ENCODE measurements around the gene ANXA11. TPM values are rescaled to one million over a fixed set of nuclear protein-coding genes. Genes with fewer than 3 reads are reported as not detected.

ANXA11 gene
- total RNA-seq, 2 donors from 2014 or later, result 68.2 to 71.9 TPM

- Histone ChIP-seq H3K9me3 (no peaks in the 10 kb centered on the region), H3K36me3 (replicated peaks in 1 of 2; ENCODE audit: insufficient read depth in 1 of 2, low read depth in 2 of 2) (peaks cover 0 to 33% of the 10 kb centered on the region in 2 donors), H3K27ac (peak overlapping the region in 2 of 4 donors; percentile 22 to 54), H3K27me3 (no peaks in the 10 kb centered on the region), H3K4me1 (no peaks in the 10 kb centered on the region), H3K4me3 (no peak overlapping the region)
- intact Hi-C loops (cut with DNase I), result no loop called here
- DNase-seq (no peak), ATAC-seq (no peak)
- TF ChIP-seq POLR2A (IDR thresholded peaks at IDR 0.05) (no peak), CTCF (IDR thresholded peaks at IDR 0.05) (no peak)
- 82 to 93% methylated on average over 5 of the region's 5 CpGs for WGBS, 2 donors
Observed at GRCh38 chr10:80158126-80158525, 47.2 kb downstream of the ANXA11 start.

- intact Hi-C loops (cut with DNase I), result no loop called here
- TF ChIP-seq POLR2A (IDR thresholded peaks at IDR 0.05) (no peak), CTCF (IDR thresholded peaks at IDR 0.05) (no peak)
- Histone ChIP-seq H3K27me3 (no peaks in the 10 kb centered on the region), H3K4me3 (no peak overlapping the region), H3K27ac (no peak overlapping the region), H3K4me1 (no peaks in the 10 kb centered on the region), H3K36me3 (replicated peaks in 1 of 2; ENCODE audit: insufficient read depth in 1 of 2, low read depth in 2 of 2) (peaks cover 0 to 34% of the 10 kb centered on the region in 2 donors), H3K9me3 (no peaks in the 10 kb centered on the region)
- 96 to 98% methylated on average over 13 to 14 of the region's 14 CpGs for WGBS, 2 donors
- DNase-seq, result no peak
- ATAC-seq, result no peak
Observed at GRCh38 chr10:80157561-80157960, 47.8 kb downstream of the ANXA11 start.

- intact Hi-C loops (cut with DNase I), result no loop called here
- TF ChIP-seq CTCF (IDR thresholded peaks at IDR 0.05), result no peak
- no peak for TF ChIP-seq POLR2A (IDR thresholded peaks at IDR 0.05)
- 81 to 84% methylated on average over 5 of the region's 5 CpGs for WGBS, 2 donors
- Histone ChIP-seq H3K27ac (no peak overlapping the region), H3K9me3 (no peaks in the 10 kb centered on the region), H3K27me3 (no peaks in the 10 kb centered on the region), H3K4me1 (no peaks in the 10 kb centered on the region), H3K36me3 (replicated peaks in 1 of 2; ENCODE audit: insufficient read depth in 1 of 2, low read depth in 2 of 2) (peaks cover 0 to 36% of the 10 kb centered on the region in 2 donors), H3K4me3 (no peak overlapping the region)
- ATAC-seq (no peak), DNase-seq (no peak)
Observed at GRCh38 chr10:80156216-80156615, 49.1 kb downstream of the ANXA11 start.

- no peak for DNase-seq
- H3K9me3 ChIP-seq, result no peaks in the 10 kb centered on the region
- 83 to 84% methylated on average over 8 of the region's 8 CpGs for WGBS, 2 donors
Observed at GRCh38 chr10:80155696-80156215, 49.6 kb downstream of the ANXA11 start.

More at GRCh38 chr10:80155696-80156215, 49.6 kb downstream of the ANXA11 start:
- H3K4me1 ChIP-seq, result no peaks in the 10 kb centered on the region
- no peak overlapping the region for H3K27ac ChIP-seq
- no peak overlapping the region for H3K4me3 ChIP-seq
- TF ChIP-seq CTCF (IDR thresholded peaks at IDR 0.05) (no peak), POLR2A (IDR thresholded peaks at IDR 0.05) (no peak)
- intact Hi-C loops (cut with DNase I), result no loop called here
- H3K36me3 ChIP-seq (replicated peaks in 1 of 2; ENCODE audit: insufficient read depth in 1 of 2, low read depth in 2 of 2), result peaks cover 0 to 39% of the 10 kb centered on the region in 2 donors
- ATAC-seq, result no peak
- no peaks in the 10 kb centered on the region for H3K27me3 ChIP-seq
